SK-N-MC (cell line): ENCODE measurements around the gene DFFA.
"Not testable (repeated sequence)": the region's sequence is repeated elsewhere in the genome, so short reads cannot be mapped to it uniquely, and the experiment has no call there.

Experiments
- DNase-seq: peaks from one replicate; pipeline ENCODE4 v3.0.0-alpha.2; 2011; ENCODE audit warnings: low read depth, low spot score
- H3K27ac ChIP-seq: fragments of 200-600 bp; sonication (generic); 2 replicates; pipeline ENCODE4 v1.5.1; 2016; ENCODE audit warnings: mixed run types
- H3K36me3 ChIP-seq: fragments of 200-600 bp; sonication (generic); 2 replicates; pipeline ENCODE4 v1.6.1; 2017; ENCODE audit warnings: antibody characterized with exemption, low read length, mixed read lengths; ENCODE audit not compliant: insufficient read depth
- H3K4me3 ChIP-seq: fragments of 200-600 bp; sonication (generic); 2 replicates; pipeline ENCODE4 v1.5.1; 2016
- H3K9ac ChIP-seq: fragments of 200-600 bp; sonication (generic); 2 replicates; pipeline ENCODE4 v1.8.0; 2017; ENCODE audit warnings: mixed run types, mixed read lengths; ENCODE audit not compliant: insufficient read length
- H3K9me3 ChIP-seq: fragments of 200-600 bp; sonication (generic); 2 replicates; pipeline ENCODE4 v1.6.1; 2017; ENCODE audit warnings: low read depth, mild to moderate bottlenecking, antibody characterized with exemption, low read length, moderate library complexity, mixed read lengths
- EZH2 ChIP-seq: fragments of 200-600 bp; sonication (generic); IDR thresholded peaks from one replicate; pipeline ENCODE4 v1.6.1; 2017; ENCODE audit warnings: antibody characterized with exemption
- FOXP2 ChIP-seq: optimal IDR thresholded peaks from 2 replicates; pipeline ENCODE3; 2011; ENCODE audit warnings: mild to moderate bottlenecking, moderate library complexity; ENCODE audit not compliant: insufficient read depth; ENCODE audit errors: extremely low read length, control extremely low read depth
- POLR2AphosphoS5 ChIP-seq: IDR thresholded peaks from 2 replicates; pipeline ENCODE4 v1.6.1; 2012; ENCODE audit warnings: mild to moderate bottlenecking, low read depth, low read length, borderline replicate concordance

DFFA gene

DNA sequence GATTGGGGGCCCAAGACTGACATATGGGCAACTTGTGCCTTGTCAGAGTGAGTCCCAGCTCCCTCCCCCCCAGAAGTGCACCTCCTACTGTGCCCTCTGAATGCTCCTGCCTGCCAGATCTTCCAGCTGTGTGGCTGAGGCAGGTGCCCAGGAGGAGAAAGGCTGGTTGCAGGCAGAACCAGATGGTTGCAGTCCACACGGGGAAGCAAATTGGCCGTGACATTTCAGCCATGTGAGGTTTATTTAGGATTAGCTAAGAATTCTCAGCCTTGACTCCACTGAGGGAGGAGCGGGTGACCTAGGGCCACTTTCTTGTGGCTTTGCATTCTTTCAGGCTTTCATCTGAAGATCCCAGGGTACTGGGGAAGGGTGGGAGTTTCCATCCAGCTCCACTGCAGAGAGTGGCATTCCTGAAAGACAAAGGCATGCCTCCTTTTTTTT is 36.2 kb upstream of the DFFA start:
- no peak for TF ChIP-seq FOXP2
- no peak for TF ChIP-seq EZH2
- no peak for TF ChIP-seq POLR2AphosphoS5
- Histone ChIP-seq H3K36me3 (no peaks in the 10 kb centered on the region), H3K4me3 (no peak overlapping the region), H3K9ac (no peak overlapping the region), H3K9me3 (no peaks in the 10 kb centered on the region), H3K27ac (no peak overlapping the region)
- DNase-seq: no peak

DNA sequence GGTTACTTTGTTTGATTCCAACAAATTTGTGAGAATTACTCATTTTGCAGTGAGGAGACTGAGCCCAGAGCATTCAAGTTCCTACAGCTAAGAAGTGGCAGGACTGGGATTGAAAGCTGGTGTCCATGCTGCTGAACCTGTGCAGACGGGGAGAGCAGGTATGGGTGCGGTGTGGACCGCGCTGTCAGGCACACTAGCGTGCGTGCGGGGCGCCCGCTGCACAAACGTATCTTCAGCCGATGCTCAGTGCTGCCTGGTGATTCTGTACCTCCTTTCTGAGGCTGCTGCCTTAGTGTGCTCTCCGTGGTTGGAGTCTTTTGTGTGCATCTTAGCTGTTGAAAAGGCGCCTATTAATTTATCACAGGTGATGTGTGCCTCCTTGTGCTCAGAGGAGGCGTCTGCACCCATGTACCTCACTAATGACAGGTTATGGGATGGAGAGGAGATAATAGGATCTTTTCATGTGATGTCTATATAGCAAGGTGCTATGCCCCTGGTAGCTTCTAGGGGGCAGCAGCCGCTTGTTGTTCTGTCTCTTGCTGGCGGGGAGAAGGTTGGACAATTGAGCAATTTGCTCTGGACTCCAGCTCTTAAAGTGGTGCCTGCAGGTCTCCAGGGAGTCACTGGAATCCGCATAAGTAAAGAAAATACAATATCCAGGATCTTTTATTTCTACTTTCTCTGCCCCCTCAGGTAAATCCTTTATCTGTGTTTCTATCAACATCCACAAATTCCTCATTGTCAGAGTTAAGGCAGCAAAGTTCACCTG is 35.0 kb upstream of the DFFA start:
- Histone ChIP-seq H3K9me3 (no peaks in the 10 kb centered on the region), H3K4me3 (no peak overlapping the region), H3K36me3 (no peaks in the 10 kb centered on the region), H3K27ac (peak overlapping the region; percentile 69), H3K9ac (no peak overlapping the region)
- no peak for DNase-seq
- TF ChIP-seq EZH2 (no peak), FOXP2 (no peak), POLR2AphosphoS5 (no peak)

DNA sequence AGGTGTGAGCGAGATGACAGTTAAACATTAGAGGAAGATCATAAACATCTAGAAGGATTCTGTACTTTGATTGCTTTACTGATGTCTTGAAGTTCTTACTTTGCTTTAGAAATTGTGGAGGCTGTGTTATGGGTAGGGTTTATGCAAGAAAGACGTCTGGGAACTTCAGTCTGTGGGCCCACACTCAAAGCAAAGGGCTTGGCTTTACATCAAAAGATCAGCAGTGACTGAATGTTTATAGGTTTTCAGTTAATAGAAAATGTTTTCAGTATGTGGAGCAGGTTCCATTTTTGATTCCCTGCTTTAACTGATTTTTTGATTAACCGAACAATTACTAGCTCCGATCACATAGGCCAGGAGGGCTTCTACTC is 34.3 kb upstream of the DFFA start:
- H3K27ac ChIP-seq: peak overlapping the region; percentile 69
- no peak for DNase-seq
- TF ChIP-seq FOXP2: no peak
- TF ChIP-seq EZH2: no peak
- no peak for TF ChIP-seq POLR2AphosphoS5

DNA sequence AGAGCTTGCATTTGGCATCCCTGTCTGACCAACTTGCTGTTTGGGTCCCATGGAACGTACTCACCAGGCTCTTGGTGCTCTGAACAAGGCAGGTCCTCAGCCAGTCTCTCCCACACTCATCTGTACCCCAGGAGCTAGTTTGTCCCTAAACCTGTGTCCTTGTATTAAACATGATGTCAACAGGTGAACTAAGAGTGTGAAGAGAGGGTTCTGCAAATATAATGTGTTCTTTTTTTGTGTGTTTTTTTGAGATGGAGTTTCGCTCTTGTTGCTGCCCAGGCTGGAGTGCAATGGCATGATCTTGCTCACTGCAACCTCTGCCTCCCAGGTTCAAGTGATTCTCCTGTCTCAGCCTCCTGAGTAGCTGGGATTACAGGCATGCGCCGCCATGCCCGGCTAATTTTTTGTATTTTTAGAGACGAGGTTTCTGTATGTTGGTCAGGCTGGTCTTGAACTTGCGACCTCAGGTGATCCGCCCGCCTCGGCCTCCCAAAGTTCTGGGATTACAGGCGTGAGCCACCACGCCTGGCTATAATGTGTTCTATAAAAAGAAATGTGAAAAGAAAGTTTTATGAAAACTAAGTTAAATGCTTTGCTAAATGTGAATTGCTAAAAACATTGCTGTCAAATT is 33.8 kb upstream of the DFFA start:
- DNase-seq, H3K9me3 ChIP-seq, H3K36me3 ChIP-seq, H3K9ac ChIP-seq, H3K4me3 ChIP-seq: not testable (repeated sequence)
- H3K27ac ChIP-seq: peak overlapping the region; percentile 69

More for the DNA sequence above, 34.3 kb upstream of the DFFA start:
- H3K9me3 ChIP-seq: no peaks in the 10 kb centered on the region
- no peak overlapping the region for H3K9ac ChIP-seq
- no peaks in the 10 kb centered on the region for H3K36me3 ChIP-seq
- no peak overlapping the region for H3K4me3 ChIP-seq

DNA sequence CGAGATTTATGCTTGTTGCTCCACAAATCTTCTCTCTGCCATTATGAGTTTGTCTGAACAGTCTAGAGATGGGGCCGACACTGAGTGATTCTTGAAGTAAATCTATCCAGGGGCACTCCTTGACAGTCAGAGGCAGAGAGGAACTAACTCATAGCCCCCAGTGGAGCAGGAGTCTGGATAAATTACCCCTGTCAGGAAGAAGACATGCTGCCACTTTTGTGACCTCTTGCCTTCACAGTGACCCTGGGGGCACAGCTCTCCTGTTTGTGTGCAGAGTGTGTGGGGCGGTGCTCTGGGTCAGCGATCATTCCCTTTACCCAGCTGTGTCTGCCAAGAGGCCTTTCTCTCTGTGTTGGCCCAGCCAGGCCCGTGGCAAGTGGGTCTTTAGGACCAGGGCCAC is 31.9 kb upstream of the DFFA start:
- no peak for DNase-seq
- no peak overlapping the region for H3K4me3 ChIP-seq
- H3K36me3 ChIP-seq: no peaks in the 10 kb centered on the region
- H3K9ac ChIP-seq: no peak overlapping the region
- no peak for TF ChIP-seq EZH2
- no peak overlapping the region for H3K27ac ChIP-seq
- no peaks in the 10 kb centered on the region for H3K9me3 ChIP-seq

GRCh38 chr1:10502206-10502605 is 29.9 kb upstream of the DFFA start:
- TF ChIP-seq FOXP2: no peak
- no peak for TF ChIP-seq EZH2
- TF ChIP-seq POLR2AphosphoS5: no peak
- Histone ChIP-seq H3K9ac (no peak overlapping the region), H3K4me3 (no peak overlapping the region), H3K9me3 (no peaks in the 10 kb centered on the region), H3K36me3 (no peaks in the 10 kb centered on the region), H3K27ac (no peak overlapping the region)
- no peak for DNase-seq

- no peaks in the 10 kb centered on the region for H3K9me3 ChIP-seq
- no peaks in the 10 kb centered on the region for H3K36me3 ChIP-seq
- TF ChIP-seq FOXP2 (no peak), EZH2 (no peak), POLR2AphosphoS5 (no peak)
- H3K27ac ChIP-seq: no peak overlapping the region
- H3K4me3 ChIP-seq: no peak overlapping the region
- H3K9ac ChIP-seq: peak overlapping the region; percentile 17
- DNase-seq: no peak
Observed at GRCh38 chr1:10498231-10498630, 25.9 kb upstream of the DFFA start.

- H3K4me3 ChIP-seq: no peak overlapping the region
- no peaks in the 10 kb centered on the region for H3K36me3 ChIP-seq
- H3K9me3 ChIP-seq: no peaks in the 10 kb centered on the region
- TF ChIP-seq POLR2AphosphoS5 (no peak), FOXP2 (no peak), EZH2 (no peak)
- no peak for DNase-seq
- H3K27ac ChIP-seq: no peak overlapping the region
- H3K9ac ChIP-seq: no peak overlapping the region
Observed at GRCh38 chr1:10497109-10497508, 24.8 kb upstream of the DFFA start.

DNA sequence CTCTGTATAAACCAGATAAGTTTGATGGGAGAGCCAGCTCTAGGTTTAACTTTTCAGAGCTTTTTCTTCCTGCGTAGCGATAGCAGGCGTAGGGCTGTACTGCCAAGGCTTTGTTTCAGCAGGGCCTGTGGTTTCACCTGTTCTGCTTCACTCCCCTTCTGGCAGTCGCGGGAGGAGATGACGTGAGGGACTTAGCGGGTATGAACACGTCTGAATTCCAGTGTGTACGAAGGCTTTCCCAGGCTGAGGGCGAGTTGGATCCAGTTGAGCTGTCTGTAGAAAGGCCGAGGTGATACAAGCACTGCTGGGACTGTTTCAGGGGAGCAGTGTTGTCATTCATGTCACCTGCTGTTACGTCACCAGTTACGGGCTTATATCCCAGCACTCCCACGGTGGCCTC is 23.6 kb upstream of the DFFA start:
- DNase-seq: no peak
- H3K27ac ChIP-seq: no peak overlapping the region
- H3K4me3 ChIP-seq: no peak overlapping the region
- H3K36me3 ChIP-seq: no peaks in the 10 kb centered on the region
- H3K9ac ChIP-seq: no peak overlapping the region
- TF ChIP-seq EZH2: no peak
- no peak for TF ChIP-seq FOXP2
- no peak for TF ChIP-seq POLR2AphosphoS5
- no peaks in the 10 kb centered on the region for H3K9me3 ChIP-seq
